OCI-LY3 (cell line): ENCODE measurements around the gene VAT1L.

Source experiments
- H2AFZ ChIP-seq: fragments of 200-600, 300-600 bp; shearing (Covaris generic); 2 replicates; pipeline ENCODE4 v1.6.0; 2014; ENCODE audit warnings: antibody characterized with exemption, low read depth, low read length
- H3K27ac ChIP-seq: fragments of 200-600, 300-600 bp; sonication (generic); 2 replicates; pipeline ENCODE4 v1.5.1; 2014; ENCODE audit warnings: mild to moderate bottlenecking, low read length, moderate library complexity, mixed read lengths
- H3K27me3 ChIP-seq: fragments of 200-600, 300-600 bp; sonication (generic); 2 replicates; pipeline ENCODE4 v1.6.1; 2014; ENCODE audit warnings: low read depth, low read length, mixed read lengths
- H3K36me3 ChIP-seq: fragments of 200-600, 300-600 bp; sonication (generic); replicated peaks from 2 replicates; pipeline ENCODE3; 2014; ENCODE audit warnings: low read depth, low read length, mixed read lengths
- H3K4me1 ChIP-seq: fragments of 300-600, 200-600 bp; sonication (generic); 2 replicates; pipeline ENCODE4 v1.6.1; 2014; ENCODE audit warnings: low read length, mixed read lengths
- H3K4me2 ChIP-seq: fragments of 200-600, 300-600 bp; sonication (generic); 2 replicates; pipeline ENCODE4 v1.6.1; 2014; ENCODE audit warnings: low read length, mixed read lengths
- H3K4me3 ChIP-seq: fragments of 300-600, 200-600 bp; sonication (generic); 2 replicates; pipeline ENCODE4 v1.5.1; 2014; ENCODE audit warnings: antibody characterized with exemption, mild to moderate bottlenecking, low read length, moderate library complexity
- H3K79me2 ChIP-seq: fragments of 300-600, 200-600 bp; shearing (Covaris generic); 2 replicates; pipeline ENCODE4 v1.6.1; 2014; ENCODE audit warnings: mild to moderate bottlenecking, low read length, mixed read lengths
- H3K9ac ChIP-seq: fragments of 300-600, 200-600 bp; shearing (Covaris generic); 2 replicates; pipeline ENCODE4 v1.6.0; 2014; ENCODE audit warnings: mild to moderate bottlenecking, low read length, moderate library complexity
- H3K9me3 ChIP-seq: fragments of 200-600, 300-600 bp; shearing (Covaris generic); 2 replicates; pipeline ENCODE4 v1.6.1; 2014; ENCODE audit warnings: low read length, mixed read lengths; ENCODE audit not compliant: insufficient read depth
- H4K20me1 ChIP-seq: fragments of 200-600, 300-600 bp; sonication (generic); 2 replicates; pipeline ENCODE4 v1.6.1; 2016; ENCODE audit warnings: low read length, mixed read lengths; ENCODE audit not compliant: insufficient read depth
- EZH2phosphoT487 ChIP-seq: fragments of 200-600 bp; shearing (Covaris generic); IDR thresholded peaks from 2 replicates; pipeline ENCODE4 v1.6.1; 2018; ENCODE audit warnings: antibody characterized with exemption, mixed run types, low read depth
- TF ChIP-seq, protein P1 (sequence below): fragments of 200-600, 300-600 bp; sonication (generic); IDR thresholded peaks from 2 replicates; pipeline ENCODE4 v1.5.1; 2014; ENCODE audit warnings: antibody characterized with exemption, low read length, low read depth

VAT1L gene

GRCh38 chr16:77775911-77776909, 12.2 kb upstream of the VAT1L start:
- no peaks in the 10 kb centered on the region for H3K9me3 ChIP-seq
- TF ChIP-seq, protein P1, sequence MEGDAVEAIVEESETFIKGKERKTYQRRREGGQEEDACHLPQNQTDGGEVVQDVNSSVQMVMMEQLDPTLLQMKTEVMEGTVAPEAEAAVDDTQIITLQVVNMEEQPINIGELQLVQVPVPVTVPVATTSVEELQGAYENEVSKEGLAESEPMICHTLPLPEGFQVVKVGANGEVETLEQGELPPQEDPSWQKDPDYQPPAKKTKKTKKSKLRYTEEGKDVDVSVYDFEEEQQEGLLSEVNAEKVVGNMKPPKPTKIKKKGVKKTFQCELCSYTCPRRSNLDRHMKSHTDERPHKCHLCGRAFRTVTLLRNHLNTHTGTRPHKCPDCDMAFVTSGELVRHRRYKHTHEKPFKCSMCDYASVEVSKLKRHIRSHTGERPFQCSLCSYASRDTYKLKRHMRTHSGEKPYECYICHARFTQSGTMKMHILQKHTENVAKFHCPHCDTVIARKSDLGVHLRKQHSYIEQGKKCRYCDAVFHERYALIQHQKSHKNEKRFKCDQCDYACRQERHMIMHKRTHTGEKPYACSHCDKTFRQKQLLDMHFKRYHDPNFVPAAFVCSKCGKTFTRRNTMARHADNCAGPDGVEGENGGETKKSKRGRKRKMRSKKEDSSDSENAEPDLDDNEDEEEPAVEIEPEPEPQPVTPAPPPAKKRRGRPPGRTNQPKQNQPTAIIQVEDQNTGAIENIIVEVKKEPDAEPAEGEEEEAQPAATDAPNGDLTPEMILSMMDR: no peak
- TF ChIP-seq EZH2phosphoT487: no peak
- no peak overlapping the region for H2AFZ ChIP-seq
- no peak overlapping the region for H3K27ac ChIP-seq
- no peak overlapping the region for H3K4me2 ChIP-seq
- H3K9ac ChIP-seq: no peak overlapping the region
- H3K4me3 ChIP-seq: no peak overlapping the region
- H3K36me3 ChIP-seq: no peaks in the 10 kb centered on the region
- no peaks in the 10 kb centered on the region for H3K79me2 ChIP-seq
- H3K4me1 ChIP-seq: no peaks in the 10 kb centered on the region
- H4K20me1 ChIP-seq: no peaks in the 10 kb centered on the region
- H3K27me3 ChIP-seq: no peaks in the 10 kb centered on the region

DNA sequence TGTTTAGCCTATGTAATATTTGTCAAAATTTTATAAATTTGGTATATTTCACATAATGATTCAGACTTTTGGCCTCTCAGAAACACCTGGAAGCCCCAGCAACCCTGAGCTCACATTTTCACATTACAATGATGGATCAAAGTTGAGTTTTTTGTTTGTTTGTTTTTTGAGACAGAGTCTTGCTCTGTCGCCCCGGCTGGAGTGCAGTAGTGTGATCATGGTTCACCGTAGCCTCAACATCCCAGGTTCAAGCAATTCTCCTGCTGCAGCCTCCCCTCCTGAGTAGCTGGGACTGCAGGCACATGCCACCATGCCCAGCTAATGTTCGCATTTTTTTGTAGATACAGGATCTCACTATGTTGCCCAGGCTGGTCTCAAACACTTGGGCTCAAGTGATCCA, 10.6 kb upstream of the VAT1L start:
- H3K27me3 ChIP-seq: no peaks in the 10 kb centered on the region
- H3K79me2 ChIP-seq: no peaks in the 10 kb centered on the region
- H3K36me3 ChIP-seq: no peaks in the 10 kb centered on the region
- no peak overlapping the region for H2AFZ ChIP-seq
- H3K27ac ChIP-seq: no peak overlapping the region
- H3K4me1 ChIP-seq: no peaks in the 10 kb centered on the region
- H3K4me2 ChIP-seq: no peak overlapping the region
- H3K4me3 ChIP-seq: no peak overlapping the region
- TF ChIP-seq, protein P1: no peak
- TF ChIP-seq EZH2phosphoT487: no peak
- no peaks in the 10 kb centered on the region for H3K9me3 ChIP-seq
- H4K20me1 ChIP-seq: no peaks in the 10 kb centered on the region
- H3K9ac ChIP-seq: no peak overlapping the region

DNA sequence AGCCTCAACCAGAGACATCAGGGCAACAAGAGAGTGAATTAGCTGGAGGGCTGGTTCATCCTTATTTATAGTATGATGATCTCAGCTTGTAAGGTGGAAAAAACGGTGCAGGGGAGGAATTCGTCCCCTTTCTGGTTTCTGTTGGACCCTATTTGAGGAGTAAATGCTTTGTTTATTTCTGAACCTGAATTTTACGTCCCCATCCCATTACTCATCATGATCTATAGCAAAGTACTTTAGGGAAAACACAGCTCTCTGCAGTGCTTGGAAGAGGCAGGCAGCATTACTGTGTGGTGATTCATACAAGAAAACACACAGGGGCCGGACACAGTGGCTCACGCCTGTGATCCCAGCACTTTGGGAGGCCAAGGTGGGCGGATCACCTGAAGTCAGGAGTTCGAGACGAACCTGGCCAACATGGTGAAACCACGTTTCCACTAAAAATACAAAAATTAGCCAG, 8.0 kb upstream of the VAT1L start:
- Histone ChIP-seq H3K79me2 (no peaks in the 10 kb centered on the region), H3K4me2 (no peak overlapping the region), H4K20me1 (no peaks in the 10 kb centered on the region), H3K4me3 (no peak overlapping the region), H3K4me1 (no peaks in the 10 kb centered on the region), H3K9me3 (no peaks in the 10 kb centered on the region), H3K9ac (no peak overlapping the region), H3K36me3 (no peaks in the 10 kb centered on the region), H3K27ac (no peak overlapping the region), H2AFZ (no peak overlapping the region), H3K27me3 (no peaks in the 10 kb centered on the region)
- TF ChIP-seq, protein P1: no peak
- no peak for TF ChIP-seq EZH2phosphoT487

DNA sequence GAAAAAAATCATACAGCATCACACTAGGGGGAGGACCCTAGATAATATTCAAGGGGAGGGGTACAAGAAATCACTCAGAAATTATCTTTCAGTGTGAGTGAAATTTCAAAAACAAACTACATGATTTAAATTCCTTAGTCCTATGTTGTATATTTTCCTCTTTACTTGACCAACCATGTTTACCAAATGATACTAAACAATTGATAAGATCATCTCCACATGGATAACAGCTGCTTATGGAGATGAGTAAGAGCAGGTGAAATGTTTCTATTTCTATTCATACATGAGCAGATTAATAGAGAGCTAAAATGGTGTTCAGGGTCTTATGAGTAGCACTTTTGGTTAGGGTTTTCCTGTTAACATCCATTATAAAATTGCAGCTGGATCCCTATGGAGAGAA, 7.3 kb upstream of the VAT1L start:
- Histone ChIP-seq H2AFZ (no peak overlapping the region), H3K27me3 (peaks cover 5% of the 10 kb centered on the region; the same call in 1 of the 2 replicates), H3K4me2 (no peak overlapping the region), H3K27ac (no peak overlapping the region), H3K4me1 (no peaks in the 10 kb centered on the region), H3K79me2 (no peaks in the 10 kb centered on the region), H3K36me3 (no peaks in the 10 kb centered on the region), H4K20me1 (no peaks in the 10 kb centered on the region), H3K9ac (no peak overlapping the region), H3K9me3 (no peaks in the 10 kb centered on the region), H3K4me3 (no peak overlapping the region)
- TF ChIP-seq, protein P1: no peak
- TF ChIP-seq EZH2phosphoT487: no peak
